ENCODE results near the gene OPALIN.
A peak's percentile ranks its signal among the peaks of the same experiment; 100 is the strongest.

Gene OPALIN

DNA sequence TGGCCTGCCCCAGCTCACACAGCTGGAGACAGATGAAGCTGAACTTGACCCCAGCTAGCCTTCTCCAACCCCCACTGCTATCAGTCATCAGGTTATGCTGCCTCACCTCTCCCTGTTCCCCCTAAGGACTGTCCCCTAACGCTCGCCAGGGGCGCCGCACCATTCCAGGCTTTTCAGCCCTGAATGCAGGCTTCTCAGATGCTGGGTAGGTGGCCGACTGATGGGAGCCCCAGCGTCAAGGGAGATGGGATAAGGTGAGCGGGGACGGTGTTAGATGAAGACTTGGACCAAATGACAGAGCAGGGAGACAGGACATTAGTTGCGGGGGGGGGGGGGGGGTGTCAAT, 15.8 kb upstream of the OPALIN start:
- no peak for DNase-seq (ENCODE audit: low read depth in 2 of 3, low spot score in 1 of 3)

DNA sequence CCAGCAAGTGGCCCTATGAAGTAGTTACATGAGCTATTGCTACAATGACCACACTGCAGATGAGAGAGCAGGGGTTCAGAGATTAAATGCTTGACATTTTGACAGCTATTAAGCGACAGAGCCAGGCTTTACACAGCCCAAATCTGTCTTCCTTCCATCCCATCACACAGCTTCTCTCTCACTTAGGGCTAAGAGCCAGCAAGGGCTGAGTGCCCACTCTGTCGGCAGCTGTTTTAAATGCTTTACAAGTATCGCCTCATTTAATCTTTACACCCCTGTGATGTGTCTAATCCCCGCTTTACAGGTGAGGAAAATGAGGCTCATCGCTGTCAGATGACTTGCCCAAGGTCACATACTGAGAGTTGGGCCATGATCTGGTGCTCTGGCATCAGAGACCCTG, 15.2 kb upstream of the OPALIN start:
- no peak for DNase-seq (ENCODE audit: low read depth in 2 of 3, low spot score in 1 of 3)

DNA sequence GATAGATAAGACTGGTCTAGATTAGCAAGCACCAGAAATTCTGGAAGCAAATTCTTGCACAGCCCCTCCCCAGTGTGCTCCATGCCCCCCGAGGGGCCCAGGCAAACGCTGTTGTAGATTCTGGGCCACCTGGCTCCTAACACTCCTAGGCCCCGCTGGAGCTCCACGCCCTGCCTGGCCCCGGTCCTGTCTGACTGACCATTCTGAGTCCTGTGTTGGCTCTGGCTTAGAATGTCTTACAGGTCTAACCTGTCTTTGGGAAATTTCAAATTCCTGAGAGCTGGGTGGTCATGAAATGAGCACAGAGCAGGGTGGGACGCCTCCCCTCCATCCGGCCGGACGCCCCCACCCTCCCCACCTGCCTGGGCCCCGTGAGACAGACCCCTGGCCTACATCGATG, 12.6 kb upstream of the OPALIN start:
- no peak for DNase-seq (ENCODE audit: low read depth in 2 of 3, low spot score in 1 of 3)

DNA sequence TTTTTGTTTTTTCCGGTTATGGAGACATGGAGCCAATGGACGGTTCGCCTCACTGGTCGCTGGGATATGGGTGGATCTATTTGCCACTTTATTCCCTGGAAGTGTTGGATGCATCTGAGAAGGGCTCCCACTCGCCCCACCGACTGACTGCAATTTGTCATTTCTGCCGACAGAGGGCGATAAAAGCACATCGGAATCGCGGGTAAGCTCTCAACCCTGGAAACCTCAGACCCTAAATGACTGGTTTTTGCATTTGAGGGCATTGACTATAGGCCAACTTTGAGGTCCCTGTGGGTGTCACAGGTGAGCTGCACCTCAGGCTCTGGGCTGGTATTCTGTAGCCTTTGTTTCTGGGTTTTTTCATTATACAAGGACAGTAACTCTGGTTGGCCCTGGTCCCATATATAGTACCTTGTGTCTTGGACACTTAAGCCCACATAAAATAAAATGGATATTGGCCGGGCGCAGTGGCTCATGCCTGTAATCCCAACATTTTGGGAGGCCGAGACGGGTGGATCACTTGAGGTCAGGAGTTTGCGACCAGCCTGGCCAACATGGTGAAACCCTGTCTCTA, 11.9 kb upstream of the OPALIN start:
- DNase-seq (ENCODE audit: low read depth in 2 of 3, low spot score in 1 of 3), result peak; percentile 15 to 58 (median 18)

DNA sequence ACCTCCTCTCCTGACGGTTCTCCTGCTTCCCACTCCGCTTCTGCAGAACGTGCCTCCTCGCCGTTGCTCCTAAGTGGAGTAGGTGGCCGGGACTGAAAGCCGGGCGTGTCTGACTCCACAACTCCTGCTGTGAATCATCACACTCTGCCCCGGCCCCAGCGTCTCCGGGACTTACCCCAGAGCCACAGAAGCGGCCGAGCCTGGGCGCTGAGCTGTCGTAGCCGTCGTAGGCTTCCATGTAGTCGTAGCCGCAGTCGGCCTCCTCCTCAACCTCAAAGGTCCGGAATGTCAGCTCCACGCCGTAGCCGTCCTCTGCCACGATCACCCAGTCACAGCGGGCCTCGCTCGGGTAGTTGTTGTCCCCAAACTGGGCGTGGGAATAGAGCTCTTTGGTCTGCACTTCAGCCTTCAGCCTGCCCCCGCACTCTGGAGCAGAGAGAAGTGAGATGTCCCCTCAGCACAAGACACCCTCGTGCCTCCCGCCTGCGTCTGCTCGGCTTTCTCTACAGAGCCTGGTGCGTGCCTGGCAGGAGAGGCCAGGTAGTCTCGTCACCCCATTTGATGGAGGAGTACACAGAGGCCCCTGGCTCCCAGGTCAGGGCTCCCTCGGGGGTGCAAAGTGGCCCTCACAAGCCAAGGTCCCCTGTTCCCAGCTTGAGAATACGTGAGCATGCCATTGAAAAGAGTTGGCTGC, 11.2 kb upstream of the OPALIN start:
- DNase-seq (ENCODE audit: low read depth in 2 of 3, low spot score in 1 of 3), result no peak

DNA sequence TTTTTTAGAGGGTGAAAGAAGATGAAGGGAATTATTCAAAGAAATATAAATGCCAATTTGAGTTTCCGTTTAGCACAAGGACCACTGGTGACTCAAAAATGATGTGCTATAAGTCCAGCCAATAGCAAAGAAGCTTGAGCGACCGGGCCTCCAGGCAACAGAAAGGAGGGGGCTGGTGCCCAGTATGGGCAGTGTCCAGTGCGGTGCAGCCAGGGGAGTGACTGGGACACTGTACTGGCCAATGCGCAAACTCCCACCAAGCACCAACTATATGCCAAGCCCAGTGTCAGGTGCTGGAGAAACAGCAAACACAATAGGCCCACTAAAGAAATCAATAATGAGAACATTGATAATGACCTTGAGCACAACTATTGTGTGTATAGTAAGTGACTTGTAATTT, 10.2 kb upstream of the OPALIN start:
- DNase-seq (ENCODE audit: low read depth in 2 of 3, low spot score in 1 of 3), result no peak

DNA sequence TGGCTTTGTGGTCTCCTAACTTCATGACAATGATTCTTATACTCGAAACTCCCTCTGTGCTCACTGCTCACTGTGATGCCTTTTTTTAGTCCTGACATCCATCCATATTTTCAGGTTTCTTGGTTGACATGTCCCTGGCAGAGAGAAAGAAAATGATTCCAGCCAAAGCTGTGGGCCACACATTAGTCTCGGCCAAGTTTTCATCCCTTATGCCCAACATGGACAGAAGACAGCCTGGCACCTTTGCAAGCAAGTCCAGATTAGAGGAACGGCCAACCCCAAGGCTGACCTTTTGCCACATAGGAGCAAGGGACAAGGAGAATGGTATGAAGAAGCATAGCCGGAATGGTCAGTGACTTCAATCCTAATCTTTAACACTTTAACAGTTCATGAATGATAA, 8.7 kb upstream of the OPALIN start:
- no peak for DNase-seq (ENCODE audit: low read depth in 2 of 3, low spot score in 1 of 3)

DNA sequence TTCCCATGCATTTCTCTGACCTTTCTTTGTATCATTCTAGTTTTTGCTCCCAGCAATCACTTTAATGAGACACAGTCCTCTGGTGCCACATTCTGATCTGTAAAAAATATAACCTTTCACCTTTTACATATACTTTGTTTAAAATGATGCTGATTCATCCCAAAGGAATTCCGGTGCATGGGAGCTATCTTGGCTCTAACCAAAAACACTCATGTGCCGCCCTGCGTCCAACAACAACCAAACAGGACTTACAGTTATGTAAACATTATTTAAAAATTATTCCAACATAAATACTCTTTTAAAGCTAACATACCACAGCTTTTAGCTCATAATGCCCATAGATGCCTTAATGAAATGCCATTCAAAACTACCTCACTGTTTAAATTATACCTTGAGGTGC, 7.7 kb upstream of the OPALIN start:
- DNase-seq (ENCODE audit: low read depth in 2 of 3, low spot score in 1 of 3), result no peak

DNA sequence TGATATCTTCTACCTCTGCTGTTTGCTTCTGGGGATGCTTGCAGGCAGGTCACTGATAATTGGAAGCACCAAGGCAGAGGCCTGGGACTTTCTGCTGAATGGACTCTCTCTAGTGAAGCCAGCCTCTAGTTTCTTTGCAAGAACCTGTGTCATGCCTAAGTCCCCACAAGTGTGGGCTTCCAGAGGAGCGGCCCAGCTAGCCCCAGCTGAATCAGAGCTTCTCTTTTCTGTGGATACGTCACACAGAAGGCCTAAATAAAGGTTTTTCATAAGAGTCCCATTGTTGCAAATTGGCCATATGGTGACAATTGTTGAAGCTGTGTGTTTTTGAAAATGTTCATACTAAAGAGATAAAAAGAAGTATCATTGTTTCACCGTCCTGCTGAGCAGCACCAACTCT, 6.8 kb upstream of the OPALIN start:
- no peak for DNase-seq (ENCODE audit: low read depth in 2 of 3, low spot score in 1 of 3)

DNA sequence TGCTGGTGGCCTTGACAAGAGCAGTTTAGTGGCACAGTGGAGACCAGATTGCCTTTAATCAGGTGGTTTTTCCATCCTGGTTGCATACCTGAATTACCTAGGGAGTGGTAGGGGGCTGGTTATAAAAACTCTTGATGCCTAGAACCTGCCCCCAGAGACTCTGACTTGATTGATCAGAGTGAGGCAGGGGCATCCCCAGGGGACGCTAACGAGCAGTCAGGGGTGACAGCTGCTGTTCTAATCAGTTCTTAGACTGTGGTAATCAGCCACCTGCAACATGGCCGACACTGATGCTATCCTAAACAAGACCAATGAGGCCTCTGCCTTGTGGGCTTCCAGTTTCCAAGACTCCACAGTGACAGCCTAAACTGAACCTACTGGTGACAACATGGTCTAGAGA, 2.0 kb upstream of the OPALIN start:
- DNase-seq (ENCODE audit: low read depth in 2 of 3, low spot score in 1 of 3), result no peak

DNA sequence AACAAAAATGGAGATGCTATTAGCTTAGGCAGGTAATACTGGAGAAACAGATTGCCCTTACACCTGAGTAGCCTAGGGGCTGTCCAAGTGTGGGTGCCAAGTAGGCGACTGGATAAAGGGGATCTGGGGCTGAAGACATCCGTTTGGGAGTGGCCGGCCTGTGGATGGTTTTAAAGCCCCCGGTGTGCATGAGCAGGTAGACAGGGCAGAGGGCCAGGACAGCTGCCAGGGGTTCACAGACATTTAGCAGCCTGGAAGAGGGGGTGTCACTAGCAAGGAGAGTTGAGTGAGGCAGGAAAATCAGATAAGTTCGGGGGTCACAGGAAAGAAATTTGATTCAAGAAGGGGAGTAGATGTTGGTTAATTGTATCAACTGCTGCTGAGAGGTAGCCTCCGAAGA, 1.5 kb upstream of the OPALIN start:
- DNase-seq (ENCODE audit: low read depth in 2 of 3, low spot score in 1 of 3), result no peak

DNA sequence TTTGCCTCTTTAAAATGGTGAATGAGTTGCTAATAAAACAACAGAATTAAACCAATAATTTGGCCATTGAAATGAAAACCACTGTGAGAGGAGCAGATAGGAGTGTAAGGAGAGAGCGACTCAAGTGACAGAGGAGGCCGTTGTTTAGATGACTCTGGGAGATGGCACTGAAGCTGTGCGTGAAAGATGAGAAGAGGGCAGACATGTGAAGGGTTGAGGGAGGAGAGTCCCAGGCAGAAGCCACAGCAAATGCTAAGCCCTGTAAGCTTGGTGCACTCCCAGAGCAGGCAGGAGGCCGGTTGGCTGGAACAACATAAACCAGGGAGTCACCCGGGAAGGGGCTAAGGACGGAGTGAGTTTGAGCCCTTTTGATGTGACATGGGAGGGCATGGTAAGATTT, 814 bp upstream of the OPALIN start:
- no peak for DNase-seq (ENCODE audit: low read depth in 2 of 3, low spot score in 1 of 3)

DNA sequence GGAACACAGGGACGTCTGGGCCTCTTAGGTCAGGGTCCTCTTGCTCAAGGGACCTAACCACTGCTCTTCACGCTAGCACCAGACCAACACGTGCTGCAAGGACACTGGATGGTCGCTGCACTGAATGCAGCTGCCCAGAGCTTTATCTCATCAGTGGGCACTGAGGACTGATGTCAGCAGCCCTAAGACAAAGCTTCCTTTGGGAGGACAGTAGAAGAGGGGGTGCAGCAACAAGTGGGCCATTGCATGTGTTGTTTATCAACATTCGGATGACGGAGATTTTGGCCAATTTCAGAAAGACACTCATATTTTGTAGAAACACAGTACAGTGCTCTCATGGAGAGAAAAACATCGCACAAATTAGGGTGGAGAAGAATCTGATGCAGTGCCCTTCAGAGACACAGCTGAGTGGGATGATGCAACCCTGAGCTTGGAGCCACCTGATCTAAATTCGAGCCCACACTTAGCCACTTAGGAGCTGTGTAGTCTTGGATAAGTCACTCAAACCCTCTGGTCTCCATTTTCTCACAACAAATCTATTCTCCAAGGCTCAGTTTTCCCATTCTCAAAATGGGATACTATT, 1.7 kb downstream of the OPALIN start:
- DNase-seq (ENCODE audit: low read depth in 2 of 3, low spot score in 1 of 3), result no peak

DNA sequence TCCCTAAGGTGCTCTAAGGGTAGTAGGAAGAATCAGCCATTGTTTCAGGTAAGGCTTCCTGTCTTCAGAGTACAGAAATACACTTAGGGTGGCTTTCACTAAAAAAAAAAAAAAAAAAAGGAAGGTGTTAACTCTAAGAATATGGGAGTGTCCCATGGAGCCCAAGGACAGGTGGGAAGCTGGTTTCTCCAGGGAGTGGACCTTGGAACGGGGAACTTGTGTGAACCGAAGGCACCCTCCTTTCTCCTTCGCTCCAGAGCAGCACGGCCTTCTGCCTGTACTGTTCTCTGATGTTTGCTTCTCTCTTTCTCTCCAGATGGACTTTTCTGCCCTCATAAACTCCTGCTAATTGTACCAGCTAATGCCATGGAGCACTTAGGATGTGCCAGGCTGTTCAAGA, 6.2 kb downstream of the OPALIN start:
- DNase-seq (ENCODE audit: low read depth in 2 of 3, low spot score in 1 of 3), result no peak

DNA sequence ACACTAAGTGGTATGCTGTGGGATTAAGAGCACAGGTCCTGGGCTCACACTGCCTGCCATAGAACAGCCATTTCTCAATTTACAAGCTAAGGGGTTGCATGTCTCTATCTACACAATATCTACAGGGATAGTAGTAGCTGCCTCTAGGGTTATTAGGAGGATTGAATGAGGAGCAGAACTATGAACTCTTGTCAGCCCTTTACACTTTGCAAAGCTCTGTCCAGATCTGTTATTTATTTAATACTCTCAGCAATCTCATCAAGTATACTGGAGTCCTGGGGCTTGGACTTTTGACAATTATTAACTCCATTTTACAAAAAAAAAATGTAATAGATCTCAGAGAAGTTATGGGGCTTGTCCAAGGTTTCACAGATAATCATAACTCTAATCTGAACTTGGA, 6.8 kb downstream of the OPALIN start:
- no peak for DNase-seq (ENCODE audit: low read depth in 2 of 3, low spot score in 1 of 3)

DNA sequence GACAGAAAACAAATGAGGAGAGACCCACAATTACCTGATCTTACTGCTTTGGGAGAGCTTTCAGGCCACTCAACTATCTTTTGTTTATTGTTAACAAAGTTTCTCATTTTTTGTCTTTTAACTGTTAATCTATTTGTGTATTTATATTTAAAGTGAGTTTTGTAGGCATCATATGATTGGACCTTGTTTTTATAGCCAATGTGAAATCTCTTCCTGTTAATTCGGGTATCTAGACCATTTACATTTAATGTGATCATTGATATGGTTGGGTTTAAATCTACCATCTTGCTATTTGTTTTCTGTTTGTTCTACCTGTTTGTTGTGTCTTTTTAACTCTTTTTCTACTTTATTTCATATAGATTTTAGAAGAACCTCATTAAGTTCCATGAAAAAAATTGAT, 12.5 kb downstream of the OPALIN start:
- DNase-seq (ENCODE audit: low read depth in 2 of 3, low spot score in 1 of 3), result no peak

DNA sequence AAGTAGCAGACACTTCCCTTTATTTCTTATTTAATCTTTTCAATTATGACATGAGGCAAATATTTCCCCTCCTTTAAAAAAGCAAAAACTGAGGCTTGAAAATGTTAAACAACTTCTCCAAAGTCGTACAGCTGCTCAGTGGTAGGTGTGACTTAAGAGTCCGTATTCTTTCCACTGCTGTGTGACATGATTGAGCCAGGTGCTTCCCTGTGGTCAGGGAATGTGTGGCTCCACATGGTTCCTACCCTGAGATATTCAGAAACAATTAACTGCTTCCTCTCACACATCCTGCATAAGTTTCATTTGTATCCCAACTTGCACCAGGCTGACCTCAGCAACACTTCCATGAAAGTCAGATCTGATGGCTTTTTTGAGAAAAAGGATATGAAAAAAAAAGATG, 13.6 kb downstream of the OPALIN start:
- no peak for DNase-seq (ENCODE audit: low read depth in 2 of 3, low spot score in 1 of 3)

DNA sequence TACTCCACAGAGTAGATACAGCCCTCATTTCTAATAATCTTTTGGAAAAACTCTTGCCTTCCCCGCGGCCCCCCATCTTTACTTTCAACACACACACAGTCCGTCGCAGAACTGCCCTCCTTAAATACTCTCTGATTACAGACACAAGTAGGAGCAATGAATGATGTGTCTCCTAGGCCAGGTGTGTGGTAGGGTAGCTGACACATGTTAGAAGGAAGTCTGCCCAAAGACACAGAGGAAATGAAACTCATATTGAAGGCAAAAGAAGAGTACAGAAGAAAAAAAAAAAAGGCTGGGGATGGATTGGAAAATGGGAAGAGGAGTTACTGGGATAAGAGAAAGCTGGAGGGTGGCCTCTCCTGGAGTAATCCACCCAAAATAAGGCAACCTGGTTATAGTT, 14.6 kb downstream of the OPALIN start:
- DNase-seq (ENCODE audit: low read depth in 2 of 3, low spot score in 1 of 3), result no peak

DNA sequence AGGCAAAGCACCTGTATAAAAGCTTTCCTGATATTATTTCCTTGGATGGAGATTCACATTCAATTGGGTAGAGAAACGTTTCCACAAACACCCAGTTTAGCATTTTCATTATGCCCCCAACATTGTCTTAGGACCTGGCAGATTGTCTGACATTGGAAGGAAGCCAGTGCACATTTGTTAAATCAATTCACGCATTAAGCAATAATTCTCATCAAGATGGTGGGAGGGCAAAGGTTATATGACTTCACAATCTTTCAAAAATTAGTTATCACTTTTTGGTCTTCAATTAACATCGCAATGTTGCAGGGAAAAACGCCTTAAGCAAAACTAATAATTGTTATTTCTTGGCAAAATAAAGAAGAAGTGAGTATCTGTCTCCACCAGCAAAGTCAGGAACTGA, 16.4 kb downstream of the OPALIN start:
- no peak for DNase-seq (ENCODE audit: low read depth in 2 of 3, low spot score in 1 of 3)

DNA sequence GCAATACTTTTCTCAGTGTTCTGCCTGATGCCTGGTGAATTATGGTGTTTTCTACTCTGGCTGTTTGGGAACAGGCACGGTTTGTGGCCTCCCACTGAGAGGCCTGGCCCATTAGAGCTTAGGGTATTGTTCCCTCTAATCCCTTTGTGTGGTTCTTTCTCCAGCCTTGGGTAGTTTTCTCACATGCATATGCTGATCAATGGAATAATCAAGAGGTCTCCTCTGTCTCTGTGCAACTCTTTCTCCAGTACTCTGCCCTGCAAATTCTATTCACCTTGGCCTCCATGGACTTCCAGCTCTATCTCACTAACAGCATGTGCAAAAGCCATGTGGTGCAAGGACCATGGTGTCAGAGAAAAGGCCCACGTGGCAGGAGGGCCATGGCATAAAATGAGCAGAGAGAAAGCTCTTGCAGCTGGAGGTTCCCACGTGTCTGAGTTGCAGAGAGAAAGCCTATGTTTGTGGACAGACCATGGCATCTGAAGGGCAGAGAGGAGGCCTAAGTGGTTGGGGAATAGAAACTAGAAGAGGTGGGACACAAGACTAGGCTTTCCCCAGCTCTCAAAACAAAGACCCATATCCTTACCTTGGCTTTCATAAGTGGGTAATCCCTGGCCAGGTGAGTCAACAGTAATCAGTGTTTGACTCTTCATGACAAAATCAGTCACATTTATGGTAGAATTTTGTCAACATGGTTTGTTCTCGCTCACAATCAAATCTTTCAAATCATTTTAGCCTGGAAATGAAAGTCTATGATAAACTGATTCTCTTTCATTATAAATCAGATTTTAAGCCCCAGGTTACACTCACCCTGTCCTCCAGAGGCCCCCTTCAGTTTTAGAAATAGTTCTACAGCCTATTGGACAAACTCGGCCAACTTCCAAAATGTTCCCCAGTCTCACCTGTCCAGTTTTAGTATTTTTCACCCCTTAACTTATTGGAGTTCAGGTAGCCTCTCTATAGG, 17.3 kb downstream of the OPALIN start:
- no peak for DNase-seq (ENCODE audit: low read depth in 2 of 3, low spot score in 1 of 3)

DNA sequence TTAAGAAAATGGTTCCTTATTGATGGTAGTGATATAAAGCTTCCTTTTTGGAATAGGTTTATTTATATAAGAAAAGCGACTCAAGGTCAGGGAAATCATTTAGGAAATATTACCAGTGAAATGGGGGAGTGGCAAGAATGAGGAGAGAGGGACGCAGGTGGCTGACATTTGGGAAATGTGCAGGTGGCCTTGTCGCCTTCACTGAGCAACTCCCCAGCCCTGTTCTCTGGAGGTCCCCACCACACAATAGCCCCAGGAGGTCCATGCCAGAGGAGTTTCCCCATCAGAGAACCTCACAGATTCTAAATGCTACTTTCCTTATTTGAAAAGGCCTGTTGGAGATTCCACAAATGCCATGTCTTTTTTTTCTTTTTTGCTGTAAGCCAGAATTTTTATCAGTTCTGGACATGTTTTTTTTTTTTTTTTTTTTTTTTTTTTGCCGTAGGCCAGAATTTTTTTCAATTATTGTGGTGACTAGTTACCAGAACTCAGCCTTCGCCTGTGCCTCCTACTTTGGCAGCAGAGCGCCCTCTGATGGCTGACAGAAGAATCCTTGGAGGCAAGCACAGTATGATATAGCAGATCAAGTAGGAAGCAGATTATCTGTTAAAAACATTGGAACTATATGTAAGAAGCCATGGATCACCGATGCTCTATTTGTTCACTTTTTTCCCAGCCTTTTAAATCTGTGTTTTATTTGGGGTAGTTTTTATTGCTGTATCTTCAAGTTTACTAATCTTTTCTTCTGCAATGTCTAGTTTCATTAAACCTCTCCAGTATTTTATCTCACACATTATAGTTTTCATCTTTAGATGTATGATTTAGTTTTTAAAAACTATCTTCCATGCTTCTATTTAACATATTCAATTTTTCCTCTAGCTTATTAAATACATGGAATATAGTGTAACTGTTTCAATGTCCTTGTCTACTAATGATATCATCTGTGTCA, 18.6 kb downstream of the OPALIN start:
- DNase-seq (ENCODE audit: low read depth in 2 of 3, low spot score in 1 of 3), result peak; percentile 34 to 49 (median 43)
